ENCODE measurements around the gene C1QTNF8. TPM values are rescaled to one million over a fixed set of nuclear protein-coding genes. Genes with fewer than 3 reads are reported as not detected.

C1QTNF8 gene
- total RNA-seq, 1 experiment from 2014 or later = not detected

DNA sequence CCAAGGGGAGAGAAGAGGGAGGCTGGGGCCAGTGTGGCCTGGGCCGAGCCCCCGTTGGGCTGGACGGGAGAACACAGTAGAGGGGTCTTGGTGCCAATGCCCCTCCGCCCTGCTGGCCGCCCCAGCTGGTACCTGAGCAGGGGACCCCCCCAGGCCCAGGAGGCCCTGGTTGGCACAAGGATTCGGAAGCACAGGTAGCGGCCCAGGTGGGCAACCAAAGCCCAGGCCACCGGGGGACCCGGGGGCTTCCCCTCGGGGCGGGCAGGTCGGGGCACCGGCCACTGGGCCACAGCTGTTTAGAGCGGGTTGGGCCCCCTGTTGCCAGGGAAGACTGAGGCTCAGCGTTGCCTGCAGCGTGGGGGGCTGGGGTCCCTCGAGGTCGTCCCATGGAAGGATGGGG lies 28.2 kb upstream of the C1QTNF8 start:
- Histone ChIP-seq H3K27ac (ENCODE audit: low read length) (no peak overlapping the region), H3F3A (ENCODE audit: low read length, unreplicated experiment) (no peaks in the 10 kb centered on the region), H4K20me1 (ENCODE audit: low read length) (no peaks in the 10 kb centered on the region), H3K9me3 (ENCODE audit: low read length) (no peaks in the 10 kb centered on the region), H3K4me3 (ENCODE audit: low read length) (no peak overlapping the region), H3K4me2 (ENCODE audit: low read length) (no peak overlapping the region), H3K9ac (ENCODE audit: low read length) (no peak overlapping the region), H3K4me1 (ENCODE audit: insufficient read depth, low read length) (no peaks in the 10 kb centered on the region), H2AFZ (ENCODE audit: low read length) (no peak overlapping the region), H3K36me3 (ENCODE audit: low read depth, low read length) (no peaks in the 10 kb centered on the region), H3K27me3 (ENCODE audit: low read length) (no peaks in the 10 kb centered on the region), H3K79me2 (ENCODE audit: low read length) (no peaks in the 10 kb centered on the region), H3K9me2 (replicated peaks; ENCODE audit: low read length) (no peaks in the 10 kb centered on the region)
- ChIA-PET CTCF (no interaction called here), POLR2A (ENCODE audit: unreplicated experiment) (no interaction called here)
- intact Hi-C loops (cut with micrococcal nuclease) = no loop called here
- DNase-seq = no peak
- TF ChIP-seq, protein P1, sequence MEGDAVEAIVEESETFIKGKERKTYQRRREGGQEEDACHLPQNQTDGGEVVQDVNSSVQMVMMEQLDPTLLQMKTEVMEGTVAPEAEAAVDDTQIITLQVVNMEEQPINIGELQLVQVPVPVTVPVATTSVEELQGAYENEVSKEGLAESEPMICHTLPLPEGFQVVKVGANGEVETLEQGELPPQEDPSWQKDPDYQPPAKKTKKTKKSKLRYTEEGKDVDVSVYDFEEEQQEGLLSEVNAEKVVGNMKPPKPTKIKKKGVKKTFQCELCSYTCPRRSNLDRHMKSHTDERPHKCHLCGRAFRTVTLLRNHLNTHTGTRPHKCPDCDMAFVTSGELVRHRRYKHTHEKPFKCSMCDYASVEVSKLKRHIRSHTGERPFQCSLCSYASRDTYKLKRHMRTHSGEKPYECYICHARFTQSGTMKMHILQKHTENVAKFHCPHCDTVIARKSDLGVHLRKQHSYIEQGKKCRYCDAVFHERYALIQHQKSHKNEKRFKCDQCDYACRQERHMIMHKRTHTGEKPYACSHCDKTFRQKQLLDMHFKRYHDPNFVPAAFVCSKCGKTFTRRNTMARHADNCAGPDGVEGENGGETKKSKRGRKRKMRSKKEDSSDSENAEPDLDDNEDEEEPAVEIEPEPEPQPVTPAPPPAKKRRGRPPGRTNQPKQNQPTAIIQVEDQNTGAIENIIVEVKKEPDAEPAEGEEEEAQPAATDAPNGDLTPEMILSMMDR (conservative IDR thresholded peaks at IDR 0.05; ENCODE audit: low read depth, low read length) = no peak
- TF ChIP-seq EZH2phosphoT487 (IDR thresholded peaks at IDR 0.05; ENCODE audit: borderline replicate concordance, low read length) (no peak), EZH2 (IDR thresholded peaks at IDR 0.05; ENCODE audit: low read length, unreplicated experiment) (no peak)
- BruUV-seq (replicated peaks) = no TSS peak
- no peak for ATAC-seq

DNA sequence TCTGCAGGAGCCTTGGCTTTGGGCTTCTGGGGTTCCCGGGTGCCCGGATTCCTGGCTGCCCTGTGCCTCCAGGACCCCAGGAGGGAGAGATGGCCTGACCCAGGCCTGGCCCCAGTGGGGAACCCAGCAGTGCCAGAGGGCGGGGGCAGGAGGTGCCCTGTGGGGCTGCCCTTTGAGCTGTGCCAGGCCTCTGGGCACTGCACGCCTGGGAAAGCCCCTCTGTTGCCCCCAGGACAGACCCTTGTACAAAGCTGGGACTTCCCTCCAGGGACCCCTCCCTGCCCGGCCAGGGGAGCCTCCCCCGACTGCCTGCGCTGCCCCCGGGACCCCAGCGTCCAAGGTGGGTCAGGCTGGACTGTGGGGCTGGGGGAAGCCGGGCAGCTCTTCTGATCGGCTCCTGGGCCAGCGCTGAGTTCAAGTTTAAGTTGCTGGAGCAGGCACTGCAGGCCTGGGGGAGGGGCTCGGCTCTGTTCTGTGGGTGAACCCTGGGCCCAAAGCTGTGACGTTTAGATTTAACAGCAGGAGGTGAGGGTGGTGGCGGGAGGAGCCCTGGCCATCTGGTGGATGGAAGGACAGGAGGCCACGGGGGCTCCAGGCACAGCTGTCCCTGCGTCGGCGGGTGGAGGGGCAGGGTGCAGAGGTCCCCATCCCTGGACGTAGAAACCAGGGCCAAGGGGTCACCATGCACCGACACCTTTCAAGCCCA lies 27.6 kb upstream of the C1QTNF8 start:
- intact Hi-C loops (cut with micrococcal nuclease) = no loop called here
- Histone ChIP-seq H3K4me3 (ENCODE audit: low read length) (no peak overlapping the region), H3K9ac (ENCODE audit: low read length) (no peak overlapping the region), H3K36me3 (ENCODE audit: low read depth, low read length) (no peaks in the 10 kb centered on the region), H4K20me1 (ENCODE audit: low read length) (no peaks in the 10 kb centered on the region), H3K27me3 (ENCODE audit: low read length) (no peaks in the 10 kb centered on the region), H3K9me2 (replicated peaks; ENCODE audit: low read length) (no peaks in the 10 kb centered on the region), H3K9me3 (ENCODE audit: low read length) (no peaks in the 10 kb centered on the region), H2AFZ (ENCODE audit: low read length) (no peak overlapping the region), H3K4me2 (ENCODE audit: low read length) (no peak overlapping the region), H3K4me1 (ENCODE audit: insufficient read depth, low read length) (no peaks in the 10 kb centered on the region), H3K27ac (ENCODE audit: low read length) (no peak overlapping the region), H3K79me2 (ENCODE audit: low read length) (no peaks in the 10 kb centered on the region), H3F3A (ENCODE audit: low read length, unreplicated experiment) (no peaks in the 10 kb centered on the region)
- no peak for DNase-seq
- ChIA-PET CTCF (no interaction called here), POLR2A (ENCODE audit: unreplicated experiment) (no interaction called here)
- no TSS peak for BruUV-seq (replicated peaks)
- TF ChIP-seq EZH2 (IDR thresholded peaks at IDR 0.05; ENCODE audit: low read length, unreplicated experiment) (no peak), EZH2phosphoT487 (IDR thresholded peaks at IDR 0.05; ENCODE audit: borderline replicate concordance, low read length) (no peak)
- TF ChIP-seq, protein P1 (conservative IDR thresholded peaks at IDR 0.05; ENCODE audit: low read depth, low read length) = no peak
- no peak for ATAC-seq

DNA sequence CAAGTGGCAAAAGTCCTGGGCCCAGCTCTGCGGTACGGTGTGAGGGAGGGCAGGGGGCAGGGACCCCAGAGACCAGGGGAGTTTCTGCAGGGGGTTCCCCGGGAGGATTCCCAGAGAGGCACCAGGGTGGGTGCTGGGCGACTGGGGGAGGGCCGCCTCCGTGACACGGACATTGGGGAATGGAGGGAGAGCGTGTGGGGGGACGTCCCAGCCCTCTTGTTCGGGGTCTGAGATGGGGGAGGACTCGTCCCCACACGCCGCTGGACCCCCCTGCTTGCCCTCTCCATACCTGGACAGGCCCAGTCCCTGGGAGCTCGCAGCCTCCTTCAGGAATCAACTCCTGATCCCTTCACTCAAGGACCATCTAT lies 26.3 kb upstream of the C1QTNF8 start:
- ChIA-PET POLR2A (ENCODE audit: unreplicated experiment) (no interaction called here), CTCF (no interaction called here)
- no peak overlapping the region for H3K9ac ChIP-seq (ENCODE audit: low read length)
- no peaks in the 10 kb centered on the region for H3K36me3 ChIP-seq (ENCODE audit: low read depth, low read length)
- ATAC-seq = no peak
- no peaks in the 10 kb centered on the region for H3K9me3 ChIP-seq (ENCODE audit: low read length)
- intact Hi-C loops (cut with micrococcal nuclease) = no loop called here
- no peaks in the 10 kb centered on the region for H3F3A ChIP-seq (ENCODE audit: low read length, unreplicated experiment)
- no peak overlapping the region for H2AFZ ChIP-seq (ENCODE audit: low read length)
- no peaks in the 10 kb centered on the region for H3K9me2 ChIP-seq (replicated peaks; ENCODE audit: low read length)
- no peaks in the 10 kb centered on the region for H4K20me1 ChIP-seq (ENCODE audit: low read length)
- no peak for DNase-seq
- H3K27me3 ChIP-seq (ENCODE audit: low read length) = no peaks in the 10 kb centered on the region
- no TSS peak for BruUV-seq (replicated peaks)
- no peak overlapping the region for H3K4me2 ChIP-seq (ENCODE audit: low read length)
- TF ChIP-seq EZH2 (IDR thresholded peaks at IDR 0.05; ENCODE audit: low read length, unreplicated experiment) = no peak
- TF ChIP-seq, protein P1 (conservative IDR thresholded peaks at IDR 0.05; ENCODE audit: low read depth, low read length) = no peak
- no peak for TF ChIP-seq EZH2phosphoT487 (IDR thresholded peaks at IDR 0.05; ENCODE audit: borderline replicate concordance, low read length)
- no peaks in the 10 kb centered on the region for H3K4me1 ChIP-seq (ENCODE audit: insufficient read depth, low read length)
- H3K27ac ChIP-seq (ENCODE audit: low read length) = no peak overlapping the region
- no peaks in the 10 kb centered on the region for H3K79me2 ChIP-seq (ENCODE audit: low read length)
- H3K4me3 ChIP-seq (ENCODE audit: low read length) = no peak overlapping the region
